Kidney capillary endothelial cell (primary cell): ENCODE results near the gene LIG3.
"Not testable (repeated sequence)": the region's sequence is repeated elsewhere in the genome, so short reads cannot be mapped to it uniquely, and the experiment has no call there.

ENCODE experiments used
- DNase-seq: peaks from one replicate; pipeline ENCODE4 v3.0.0-alpha.2; 2018; ENCODE audit warnings: low spot score

The LIG3 gene

DNA sequence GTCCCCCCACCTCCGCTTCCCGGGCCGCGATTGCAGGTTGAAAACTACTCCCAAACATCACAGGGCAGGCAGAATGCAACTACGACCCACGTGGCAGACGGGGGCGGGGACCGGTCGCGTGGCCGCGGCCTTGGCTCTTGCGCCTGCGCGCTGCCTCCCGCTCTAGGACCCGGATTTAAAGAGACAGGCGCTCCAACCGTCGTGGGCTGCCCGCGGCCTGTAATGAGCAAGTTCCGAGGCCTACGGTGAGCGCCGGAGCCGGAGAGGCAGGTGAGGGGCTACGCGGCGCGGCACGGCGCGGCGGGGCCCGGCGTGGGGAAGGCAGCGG, at the start of gene LIG3:
Gene LIG3 (plus strand): TSS at position 160 of the 328 bp plus-strand sequence. CDS start 2,494 bp downstream, outside the sequence.
- DNase-seq: peak; percentile 86

DNA sequence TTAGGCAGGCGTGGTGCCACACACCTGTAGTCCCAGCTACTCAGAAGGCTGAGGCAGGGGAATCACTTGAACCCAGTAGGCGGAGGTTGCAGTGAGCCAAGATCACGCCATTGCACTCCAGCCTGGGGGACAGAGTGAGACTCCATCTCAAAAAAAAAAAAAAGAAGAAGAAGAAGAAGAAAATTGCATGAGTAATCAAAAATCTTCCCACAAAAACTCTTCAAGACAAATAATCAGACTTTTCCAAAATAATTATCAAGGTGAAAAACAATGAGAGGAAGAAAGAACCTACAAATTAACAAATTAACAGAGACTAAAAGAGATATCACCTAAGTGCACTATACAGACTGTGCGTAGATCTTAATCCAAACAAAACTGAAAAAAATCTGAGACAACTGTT, 29.5 kb upstream of the LIG3 start:
- not testable (repeated sequence) for DNase-seq

DNA sequence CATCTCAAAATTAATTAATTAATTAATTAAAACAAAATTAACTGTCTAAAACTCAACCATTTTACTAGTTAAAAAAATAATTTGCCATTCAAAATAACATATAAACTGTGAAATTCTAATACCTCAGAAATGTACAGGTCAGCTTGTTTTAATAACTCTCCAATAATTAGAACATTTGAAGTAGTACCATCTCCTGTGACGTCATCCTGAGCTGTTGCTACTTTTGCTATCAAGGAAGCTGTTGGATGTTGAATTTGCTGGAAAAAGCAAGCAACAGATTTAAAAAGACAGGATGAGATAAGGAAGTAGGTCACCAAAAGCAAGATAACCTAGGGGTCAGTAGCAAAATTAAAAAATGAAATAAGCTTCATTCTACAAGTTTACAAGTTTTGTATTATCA, 21.9 kb upstream of the LIG3 start:
- DNase-seq: no peak

DNA sequence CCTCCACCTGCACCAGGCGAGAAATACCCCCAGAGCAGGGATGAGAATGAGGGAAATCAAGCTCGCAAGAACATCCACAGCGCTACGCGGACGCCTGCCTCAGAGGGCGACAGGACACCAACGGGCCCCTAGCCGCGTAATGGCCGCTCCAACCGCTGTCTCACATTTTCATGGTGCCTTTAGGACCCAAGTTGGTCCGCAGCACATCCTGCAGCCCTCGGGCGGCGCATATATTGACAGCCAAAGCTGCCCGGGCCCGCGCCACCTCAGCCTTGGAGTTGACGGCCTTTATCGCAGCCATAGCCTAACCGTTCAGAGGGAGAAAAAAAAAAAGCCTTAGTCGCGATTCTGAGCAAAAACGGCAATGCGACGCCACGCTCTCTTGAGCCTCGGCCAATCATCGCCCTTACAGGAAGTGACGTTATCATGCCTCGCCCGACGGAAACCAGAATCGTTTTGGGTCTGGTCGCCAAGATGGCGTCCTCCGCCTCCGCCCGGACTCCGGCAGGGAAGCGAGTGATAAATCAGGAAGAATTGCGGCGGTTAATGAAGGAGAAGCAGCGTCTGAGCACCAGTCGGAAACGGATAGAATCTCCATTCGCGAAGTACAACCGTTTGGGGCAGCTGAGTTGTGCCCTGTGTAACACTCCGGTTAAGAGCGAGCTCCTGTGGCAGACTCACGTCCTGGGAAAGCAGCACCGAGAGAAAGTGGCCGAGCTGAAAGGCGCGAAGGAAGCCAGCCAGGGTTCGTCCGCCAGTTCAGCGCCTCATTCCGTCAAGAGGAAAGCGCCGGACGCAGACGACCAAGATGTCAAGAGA, 19.0 kb upstream of the LIG3 start, which contains the start of the genes CCT6B and ZNF830:
Gene CCT6B (minus strand): TSS at position 368 of the 819 bp plus-strand sequence. CDS start 67 bp downstream, at position 301.
Gene ZNF830 (plus strand): TSS at position 448 of the 819 bp plus-strand sequence. CDS start 27 bp downstream, at position 475.
- peak; percentile 89 for DNase-seq

DNA sequence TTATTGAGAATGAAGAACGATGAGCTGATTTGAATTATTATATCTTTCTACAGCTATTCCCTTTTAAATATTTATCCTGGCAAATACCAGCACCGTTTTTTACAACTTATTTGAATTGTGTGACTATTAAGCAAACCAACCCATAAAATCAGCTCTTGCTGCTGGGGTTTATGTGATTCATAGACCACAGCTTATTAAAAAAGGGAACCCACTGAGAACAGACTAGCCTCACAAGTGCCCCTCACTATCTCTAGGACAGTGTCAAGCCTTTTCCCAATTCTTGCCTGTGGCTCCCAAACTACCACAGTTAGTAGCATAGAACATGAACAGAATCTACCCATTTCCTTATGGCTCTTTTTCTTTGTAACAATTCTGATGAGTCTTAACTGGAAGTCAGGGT, 6.1 kb upstream of the LIG3 start:
- DNase-seq: no peak

DNA sequence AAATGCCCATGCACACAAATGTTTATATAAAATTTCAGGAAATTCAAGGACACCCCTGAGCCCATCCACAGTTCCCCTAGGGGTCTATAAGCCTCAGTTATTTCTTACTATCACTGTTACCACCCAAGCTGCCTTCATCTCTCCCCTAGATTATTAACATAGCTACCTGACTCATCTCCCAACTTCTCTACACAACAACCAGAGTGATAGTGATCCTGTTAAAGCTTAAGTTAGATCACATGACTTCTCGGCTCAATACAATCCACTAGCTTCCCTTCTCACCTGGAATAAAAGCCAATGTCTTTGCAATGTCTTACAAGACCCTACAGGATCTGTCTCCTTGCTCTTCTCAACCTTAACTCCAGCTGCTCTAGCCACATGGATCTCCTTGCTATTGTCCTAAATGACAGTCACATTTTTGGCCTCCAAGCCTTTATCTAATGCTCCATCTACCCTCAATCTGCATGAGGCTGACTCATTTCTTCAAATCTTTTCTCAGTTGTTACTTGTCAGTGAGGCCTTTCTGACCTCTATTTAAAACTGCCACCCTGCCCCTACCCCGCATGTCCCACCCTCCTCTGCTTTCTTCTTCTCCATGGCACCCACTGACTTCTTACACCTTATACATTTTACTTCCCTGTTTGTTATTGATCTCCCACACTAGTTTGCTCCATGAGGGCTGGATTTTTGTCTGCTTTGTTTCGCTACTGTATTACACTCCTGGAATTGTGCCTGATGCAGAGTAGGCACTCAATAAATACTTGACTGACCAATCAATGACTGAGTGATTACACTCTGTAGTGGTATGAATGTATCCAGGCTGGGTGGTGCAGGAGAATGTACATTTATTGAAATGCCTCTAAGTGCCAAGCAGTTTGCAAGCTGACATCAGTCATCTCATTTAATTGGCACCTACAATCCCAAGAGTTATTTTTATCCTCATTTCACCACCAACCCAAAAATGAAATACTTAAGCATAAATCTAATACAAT, 5.2 kb upstream of the LIG3 start:
- DNase-seq: no peak

DNA sequence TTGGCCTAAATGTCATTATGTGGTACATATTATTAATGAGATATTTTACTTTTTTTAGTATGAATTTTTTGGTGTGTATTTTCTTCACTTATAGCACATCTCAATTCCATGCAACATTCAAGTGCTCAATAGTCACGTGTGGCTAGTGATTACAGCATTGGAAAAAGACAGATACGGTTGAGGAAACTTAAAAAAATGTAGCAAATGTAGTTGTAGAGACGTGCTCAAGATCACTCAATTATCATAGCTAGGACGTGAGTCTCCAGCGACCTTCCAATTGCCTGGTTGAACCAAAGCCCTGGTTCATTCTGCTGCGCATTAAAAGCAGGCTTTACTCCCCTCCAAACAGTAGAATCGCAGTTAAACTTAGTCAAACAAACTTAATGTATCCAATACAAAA, 1.2 kb upstream of the LIG3 start:
- no peak for DNase-seq

DNA sequence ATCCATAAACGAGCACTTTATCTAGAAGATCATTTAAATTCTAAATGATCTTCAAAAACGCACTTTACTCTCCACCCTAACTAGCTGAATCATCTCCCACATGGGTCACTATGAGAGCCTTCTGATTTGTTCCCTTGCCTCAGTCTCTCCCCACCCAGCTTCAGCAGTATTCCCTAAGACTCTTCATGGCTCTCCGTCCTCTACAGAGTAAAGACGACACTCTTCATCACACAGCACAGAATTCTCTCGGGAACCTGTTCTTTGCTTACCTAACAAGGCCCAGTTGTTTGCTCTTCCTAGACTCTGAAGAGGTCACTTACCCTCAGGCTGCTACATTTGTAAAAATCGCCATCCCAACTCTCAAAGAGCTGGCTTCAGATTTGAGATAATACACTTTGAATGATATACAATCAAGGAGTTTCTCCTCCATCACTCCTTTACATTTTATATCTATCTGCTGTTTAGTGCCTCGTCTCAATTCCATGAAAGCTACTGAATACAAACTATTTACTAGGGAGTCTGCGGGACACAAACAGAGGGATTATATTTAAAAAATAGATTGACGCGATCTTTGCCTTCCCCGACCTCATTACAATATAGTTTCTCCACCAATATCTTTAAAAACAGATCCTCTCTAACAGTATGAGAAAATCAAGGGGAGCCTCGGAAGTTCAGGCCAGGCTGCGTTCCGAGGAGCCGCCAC, 511 bp upstream of the LIG3 start:
- DNase-seq: peak; percentile 15

DNA sequence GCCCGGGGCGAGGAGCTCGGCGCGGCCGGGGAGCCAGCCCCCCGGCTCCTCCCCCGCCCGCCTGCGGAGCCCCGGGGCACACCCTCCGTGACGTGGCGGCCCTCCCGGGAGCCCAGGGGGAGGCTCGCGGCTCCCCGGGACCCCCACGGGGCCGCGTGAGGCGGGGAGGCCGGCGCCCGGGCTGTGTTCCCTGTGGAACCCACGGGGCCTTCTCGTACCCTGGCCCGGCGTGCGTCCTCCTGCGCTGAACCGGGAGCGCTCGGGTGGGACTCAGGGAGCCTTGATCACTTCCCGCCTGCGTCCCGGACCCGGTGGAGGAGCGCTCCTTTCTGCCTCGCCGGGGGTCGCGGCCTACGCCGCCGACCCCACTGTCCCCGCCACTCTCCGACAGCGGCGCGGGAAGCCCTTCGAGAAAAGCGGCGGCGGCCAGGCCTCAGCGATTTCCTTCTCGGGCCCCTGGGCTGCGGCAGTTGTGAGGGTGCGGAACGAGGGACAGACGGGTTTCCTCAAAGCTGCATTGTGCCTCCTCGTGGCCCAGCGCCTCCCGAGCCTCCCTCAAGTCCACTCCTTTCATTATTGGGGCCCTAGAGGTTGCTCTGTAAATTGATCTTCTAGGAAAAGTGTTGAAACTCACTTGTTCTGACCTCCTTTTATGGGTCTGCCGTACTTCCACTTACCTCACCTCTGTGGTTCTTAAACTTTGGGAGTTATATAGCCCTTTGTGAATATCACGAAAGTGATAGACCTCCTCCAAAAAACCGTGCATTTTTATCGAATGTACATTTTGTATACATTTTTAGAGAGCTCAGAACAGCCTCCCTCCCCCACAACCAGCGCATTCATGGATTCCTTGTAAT, 597 bp downstream of the LIG3 start:
- DNase-seq: peak; percentile 58

DNA sequence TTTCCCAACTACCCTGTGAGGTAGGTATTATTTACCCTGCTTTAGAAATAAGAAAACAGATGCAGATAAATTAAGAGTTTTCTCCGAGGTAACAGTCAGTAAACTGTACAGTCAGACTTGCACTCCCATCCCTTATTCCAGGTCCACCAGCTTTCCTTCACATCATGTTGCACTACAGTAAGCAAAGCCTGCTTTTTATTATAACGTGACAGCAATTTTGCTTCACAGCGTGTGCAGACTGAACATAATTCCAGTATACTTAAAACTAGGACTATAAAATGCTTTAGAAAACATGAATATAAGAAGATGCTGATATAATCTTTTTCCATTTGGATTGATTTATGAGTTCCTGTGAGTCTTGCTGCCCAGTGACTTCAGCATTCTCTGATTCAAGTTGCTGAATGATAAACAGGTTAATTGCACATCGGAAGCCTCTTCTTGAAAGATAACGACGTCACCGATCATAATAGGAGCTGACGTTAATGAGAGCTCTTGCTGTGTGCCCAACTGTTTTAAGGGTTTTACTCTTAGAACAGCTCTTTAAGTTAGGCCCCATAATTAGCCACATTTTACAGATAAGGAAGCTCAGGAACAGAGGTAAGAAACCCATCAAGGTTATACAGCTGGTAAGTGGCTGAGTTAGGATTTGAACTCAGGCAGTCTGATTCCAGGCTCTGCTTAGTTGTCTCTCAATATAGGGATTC, 1.4 kb downstream of the LIG3 start:
- DNase-seq: no peak

DNA sequence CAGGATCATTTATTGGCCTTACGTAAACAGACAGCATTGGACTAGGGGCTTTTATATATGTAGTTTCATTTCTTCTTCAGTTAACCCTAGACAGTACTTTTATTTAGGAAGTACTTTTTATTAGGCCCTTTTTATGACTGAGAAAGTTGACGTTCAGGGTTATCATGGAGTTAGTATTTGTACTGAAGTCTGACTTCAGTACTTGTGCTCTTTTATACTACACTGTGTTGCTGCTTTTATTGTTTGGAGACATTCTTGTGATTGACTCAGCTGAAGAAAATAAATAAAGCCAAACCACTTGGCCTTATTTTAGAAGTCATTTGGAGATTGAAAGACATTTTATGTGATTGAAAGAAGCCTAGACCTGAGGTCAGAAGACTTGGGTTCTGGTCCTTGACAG, 6.9 kb downstream of the LIG3 start:
- DNase-seq: no peak

DNA sequence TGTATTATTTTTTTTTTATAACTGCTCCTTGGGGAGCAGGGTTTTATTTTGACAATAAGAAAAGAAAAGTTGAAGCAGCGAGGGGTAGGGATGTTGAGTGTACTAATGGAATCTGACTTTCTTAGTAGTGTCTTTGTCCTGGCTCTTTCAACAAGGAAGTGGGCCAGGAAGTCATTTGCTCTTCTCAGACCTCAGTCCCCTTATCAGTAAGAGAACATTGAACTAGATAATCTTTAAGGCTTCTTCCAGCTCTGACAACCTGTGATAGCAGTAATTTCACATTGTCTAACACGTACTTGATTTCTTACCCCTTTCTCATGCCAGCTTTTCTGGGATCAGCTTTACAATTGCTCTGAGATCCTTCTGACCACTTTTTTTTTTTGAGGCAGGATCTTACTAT, 8.3 kb downstream of the LIG3 start:
- DNase-seq: no peak

DNA sequence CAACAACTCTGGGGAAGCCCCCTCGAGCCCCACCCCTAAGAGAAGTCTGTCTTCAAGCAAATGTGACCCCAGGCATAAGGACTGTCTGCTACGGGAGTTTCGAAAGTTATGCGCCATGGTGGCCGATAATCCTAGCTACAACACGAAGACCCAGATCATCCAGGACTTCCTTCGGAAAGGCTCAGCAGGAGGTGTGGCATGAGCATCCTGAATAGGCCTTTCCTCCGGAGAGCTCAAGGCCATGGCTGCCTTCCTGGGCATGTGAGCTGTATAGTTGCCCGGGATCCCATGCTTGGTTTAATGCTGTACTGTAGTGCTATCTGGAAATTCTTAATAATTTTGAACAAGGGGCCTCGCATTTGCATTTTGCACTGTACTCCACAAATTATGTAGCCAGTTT, 9.2 kb downstream of the LIG3 start:
- no peak for DNase-seq

DNA sequence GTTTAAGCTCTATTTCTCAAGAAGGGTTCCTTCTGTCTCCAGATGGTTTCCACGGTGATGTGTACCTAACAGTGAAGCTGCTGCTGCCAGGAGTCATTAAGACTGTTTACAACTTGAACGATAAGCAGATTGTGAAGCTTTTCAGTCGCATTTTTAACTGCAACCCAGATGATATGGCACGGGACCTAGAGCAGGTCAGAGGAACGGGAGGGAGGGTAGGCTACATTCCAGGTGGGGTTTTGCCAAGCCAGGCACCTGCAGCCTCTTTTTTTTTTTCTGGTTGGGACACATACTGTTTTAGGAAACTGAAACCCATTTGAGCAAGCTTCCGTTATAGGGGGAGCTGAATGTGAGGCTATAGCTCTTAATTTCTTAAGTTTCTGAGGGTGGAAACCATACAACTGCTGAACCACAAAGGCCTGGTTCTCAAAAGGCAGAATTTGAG, 10.6 kb downstream of the LIG3 start:
- DNase-seq: no peak

DNA sequence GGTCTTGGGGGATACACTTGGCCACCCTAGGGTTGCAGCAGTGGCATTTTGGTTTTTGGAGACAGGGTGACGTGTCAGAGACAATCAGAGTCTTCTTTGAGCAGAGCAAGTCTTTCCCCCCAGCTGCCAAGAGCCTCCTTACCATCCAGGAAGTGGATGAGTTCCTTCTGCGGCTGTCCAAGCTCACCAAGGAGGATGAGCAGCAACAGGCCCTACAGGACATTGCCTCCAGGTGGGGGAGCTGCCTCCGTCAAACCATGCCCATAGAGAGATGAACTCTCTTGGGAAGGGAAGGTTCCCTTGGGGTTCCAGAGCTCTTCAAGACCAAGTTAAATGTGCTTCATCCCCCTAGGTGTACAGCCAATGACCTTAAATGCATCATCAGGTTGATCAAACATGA, 11.3 kb downstream of the LIG3 start:
- no peak for DNase-seq

DNA sequence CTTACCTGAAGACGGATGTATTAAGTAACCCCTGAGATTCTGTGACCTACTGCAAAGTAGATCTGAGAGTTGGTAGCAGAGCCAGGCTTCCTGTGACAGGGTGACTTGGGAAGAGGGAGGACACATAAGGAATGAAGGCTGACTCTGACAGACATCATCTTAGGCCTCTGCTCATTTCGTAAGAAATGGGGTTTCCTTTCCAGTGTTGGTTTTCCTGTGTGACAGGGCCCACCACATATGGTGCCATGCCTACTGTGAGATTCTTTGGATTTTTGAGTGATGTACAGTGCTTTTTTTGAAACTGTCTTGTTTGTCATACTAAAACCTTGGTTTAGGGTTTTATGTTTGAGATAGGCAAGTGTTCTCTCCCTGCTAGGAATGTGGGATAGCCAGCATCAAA, 12.7 kb downstream of the LIG3 start:
- DNase-seq: no peak

DNA sequence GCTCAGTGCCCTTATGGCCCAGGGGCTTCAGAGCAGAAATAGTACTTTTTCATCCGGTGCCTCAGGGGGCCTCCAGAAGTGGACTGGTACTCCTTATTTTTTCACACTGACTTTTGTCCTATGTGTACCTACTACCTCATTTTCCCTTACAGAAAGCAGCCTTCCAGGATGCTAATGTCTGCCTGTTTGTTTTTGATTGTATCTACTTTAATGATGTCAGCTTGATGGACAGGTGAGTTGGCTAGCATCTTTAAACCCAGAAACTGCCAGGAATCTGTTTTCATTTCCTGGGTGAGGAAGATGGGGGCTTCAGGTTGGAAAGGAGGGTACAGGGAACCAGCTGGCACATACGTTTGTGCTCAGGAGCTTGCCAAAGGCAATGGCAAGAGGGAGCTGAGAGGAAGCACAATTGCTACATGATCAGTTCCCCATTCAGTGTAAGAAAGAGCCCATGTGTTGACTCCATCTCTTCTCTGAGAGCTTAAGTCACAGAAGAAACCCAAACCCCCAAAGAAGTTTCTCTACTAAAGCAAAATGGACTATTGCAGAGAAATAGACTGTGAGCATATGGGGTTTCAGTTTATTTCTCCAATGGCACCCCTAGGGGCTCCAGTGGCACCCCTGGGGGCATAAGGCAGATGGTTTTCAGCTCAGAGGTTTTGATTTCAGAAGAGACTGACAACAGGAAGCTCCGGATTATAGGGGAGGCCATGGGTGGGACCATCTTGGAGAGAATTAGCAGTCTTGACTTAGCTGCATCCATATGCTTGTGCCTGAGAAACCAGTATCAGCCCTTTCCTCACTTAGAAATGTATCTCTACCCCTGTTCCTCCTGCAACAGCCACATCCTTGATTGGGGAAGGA, 16.3 kb downstream of the LIG3 start:
- DNase-seq: no peak

DNA sequence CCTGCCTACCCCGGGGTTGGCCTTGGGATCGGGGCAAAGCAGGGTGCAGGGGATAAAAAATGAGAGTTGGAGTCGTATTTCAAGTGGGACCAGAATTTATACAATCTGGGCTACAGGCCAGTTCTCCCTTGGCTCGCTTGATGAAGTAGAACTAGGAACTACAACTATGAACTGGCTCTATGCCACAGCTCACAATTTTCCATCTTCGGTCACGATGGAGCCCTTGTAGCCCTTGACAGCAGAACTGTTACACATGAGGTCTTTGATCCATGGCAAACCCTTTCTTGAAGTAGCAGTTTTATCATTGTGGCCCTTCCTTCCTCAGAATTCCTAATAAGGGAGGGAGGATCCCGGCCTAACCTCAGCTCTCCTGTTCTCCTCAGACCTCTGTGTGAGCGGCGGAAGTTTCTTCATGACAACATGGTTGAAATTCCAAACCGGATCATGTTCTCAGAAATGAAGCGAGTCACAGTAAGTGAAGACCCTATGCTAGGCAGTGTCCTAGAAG, 17.1 kb downstream of the LIG3 start:
- no peak for DNase-seq

DNA sequence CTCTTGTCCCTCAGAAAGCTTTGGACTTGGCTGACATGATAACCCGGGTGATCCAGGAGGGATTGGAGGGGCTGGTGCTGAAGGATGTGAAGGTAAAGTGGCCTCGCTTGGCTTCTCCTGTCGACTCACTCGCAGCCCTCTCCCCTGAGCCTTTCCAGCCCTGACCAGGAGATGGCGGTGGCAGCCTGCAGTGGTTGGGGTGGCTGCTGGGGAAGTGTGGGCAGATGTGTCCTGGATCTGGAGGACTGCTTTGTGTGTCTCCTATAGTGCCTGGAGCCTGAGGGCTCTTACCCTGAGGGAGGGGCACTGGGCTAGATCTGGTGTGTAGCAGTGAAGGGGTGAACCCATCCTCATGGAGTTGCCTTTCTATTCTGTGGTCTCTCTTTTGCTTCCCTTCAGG, 17.9 kb downstream of the LIG3 start:
- DNase-seq: peak; percentile 60
